ENCODE measurements around the gene PAGE4.

- TF ChIP-seq CTCF (IDR thresholded peaks at IDR 0.05): no peak
- TF ChIP-seq EP300 (IDR thresholded peaks at IDR 0.05): no peak
Observed at GRCh38 chrX:49829016-49829415, at the start of gene PAGE4.
